ENCODE results near the gene CCDC138.

The CCDC138 gene

DNA sequence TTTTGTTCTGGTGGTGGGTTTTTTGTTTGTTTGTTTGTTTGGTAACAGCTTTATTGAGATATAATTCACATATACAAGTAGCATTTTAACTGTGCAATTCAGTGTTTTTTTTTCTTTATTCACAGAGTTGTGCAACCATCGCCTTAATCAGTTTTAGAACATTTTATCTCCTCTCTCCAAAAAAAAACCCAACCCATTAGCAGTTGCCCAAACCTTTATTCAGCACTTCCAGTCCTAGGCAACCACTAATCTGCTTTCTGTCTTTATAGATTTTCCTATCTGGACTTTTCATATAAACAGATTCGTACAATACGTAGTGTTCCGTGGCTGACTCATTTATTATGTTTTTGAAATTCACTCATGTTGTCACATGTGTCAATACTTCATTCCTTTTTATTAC is 38.7 kb downstream of the CCDC138 start:
- H3K4me3 ChIP-seq (ENCODE audit: low read depth, low read length), result no peak overlapping the region

DNA sequence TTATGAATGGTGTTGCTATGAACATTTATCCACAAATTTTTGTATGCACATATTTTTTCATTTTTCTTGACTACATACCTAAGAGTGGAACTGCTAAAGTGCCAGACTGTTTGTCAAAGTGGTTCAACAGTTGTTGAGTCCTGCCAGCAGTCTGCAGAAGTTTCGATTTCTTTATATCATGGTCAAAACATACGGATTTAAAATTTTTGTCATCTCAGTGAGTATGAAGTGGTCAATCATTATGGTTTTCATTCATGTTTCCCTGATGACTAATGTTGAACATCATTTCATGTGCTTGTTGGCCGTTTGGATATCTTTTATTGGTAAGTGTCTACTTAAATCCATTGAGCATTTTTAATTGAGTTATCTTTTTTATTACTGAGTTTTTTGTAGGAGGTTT is 39.2 kb downstream of the CCDC138 start:
- H3K4me3 ChIP-seq (ENCODE audit: low read depth, low read length), result no peak overlapping the region

DNA sequence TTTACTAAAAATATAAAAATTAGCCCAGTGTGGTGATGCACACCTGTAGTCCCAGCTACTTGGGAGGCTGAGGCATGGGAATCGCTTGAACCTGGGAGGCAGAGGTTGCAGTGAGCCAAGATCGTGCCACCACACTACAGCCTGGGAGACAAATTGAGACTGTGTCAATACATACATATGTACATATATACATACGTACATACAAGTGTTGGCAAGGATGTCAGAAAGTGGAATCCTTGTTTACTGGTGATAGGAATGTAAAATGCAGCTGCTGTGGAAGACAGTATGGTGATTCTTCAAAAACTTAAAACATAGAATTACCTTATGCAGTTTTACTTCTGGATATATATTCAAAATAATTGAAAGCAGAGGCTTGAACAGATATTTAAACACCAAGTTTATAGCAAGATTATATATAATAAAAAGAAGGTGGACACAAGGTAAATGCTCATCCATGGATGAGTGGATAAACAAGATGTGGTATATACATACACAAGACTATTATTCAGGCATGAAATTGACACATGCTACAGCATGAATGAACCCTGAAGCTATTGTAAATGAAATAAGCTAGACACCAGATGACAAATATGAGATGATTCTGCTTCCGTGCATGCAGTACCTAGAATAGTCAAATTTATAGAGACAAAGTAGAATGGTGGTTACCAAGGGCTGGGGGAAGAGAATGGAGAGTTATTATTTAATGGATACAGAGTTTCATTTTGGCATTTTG is 43.2 kb downstream of the CCDC138 start:
- H3K4me3 ChIP-seq (ENCODE audit: low read depth, low read length), result no peak overlapping the region

DNA sequence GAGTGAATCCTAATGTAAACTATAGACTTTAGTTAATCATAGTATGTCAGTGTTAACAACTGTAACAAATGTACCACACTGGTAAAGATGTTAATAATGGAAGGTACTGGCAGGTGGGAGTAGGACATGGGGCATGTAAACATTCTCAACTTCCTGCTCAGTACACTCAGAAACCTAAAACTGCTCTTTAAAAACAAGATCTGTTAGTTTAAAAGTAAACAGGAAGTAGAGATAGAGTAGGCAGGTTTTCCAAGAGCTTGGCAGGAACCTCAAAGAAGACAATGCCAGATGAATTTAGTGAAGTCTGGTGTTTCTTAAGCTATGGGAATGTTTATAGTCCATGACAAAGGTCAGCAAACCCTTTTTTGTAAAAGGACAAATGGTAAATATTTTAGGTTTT is 46.6 kb downstream of the CCDC138 start:
- no peak overlapping the region for H3K4me3 ChIP-seq (ENCODE audit: low read depth, low read length)

DNA sequence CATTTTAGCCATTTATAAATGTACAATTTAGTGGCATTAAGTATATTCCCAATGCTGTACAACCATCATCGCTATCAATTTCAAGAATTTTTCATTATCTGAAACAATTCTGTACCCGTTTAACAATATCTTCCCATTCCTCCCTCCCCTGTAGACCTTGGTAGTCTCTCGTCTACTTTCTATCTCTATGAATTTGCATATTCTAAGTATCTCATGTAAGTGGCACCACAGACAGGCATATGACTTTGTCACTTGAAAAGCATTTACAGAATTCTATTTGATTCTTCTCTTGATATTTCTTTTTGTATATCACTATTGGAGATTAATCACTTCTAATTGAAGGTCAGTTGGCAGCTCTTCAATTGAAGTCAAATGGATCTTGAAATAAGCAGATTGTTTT is 48.0 kb downstream of the CCDC138 start:
- H3K4me3 ChIP-seq (ENCODE audit: low read depth, low read length), result no peak overlapping the region

DNA sequence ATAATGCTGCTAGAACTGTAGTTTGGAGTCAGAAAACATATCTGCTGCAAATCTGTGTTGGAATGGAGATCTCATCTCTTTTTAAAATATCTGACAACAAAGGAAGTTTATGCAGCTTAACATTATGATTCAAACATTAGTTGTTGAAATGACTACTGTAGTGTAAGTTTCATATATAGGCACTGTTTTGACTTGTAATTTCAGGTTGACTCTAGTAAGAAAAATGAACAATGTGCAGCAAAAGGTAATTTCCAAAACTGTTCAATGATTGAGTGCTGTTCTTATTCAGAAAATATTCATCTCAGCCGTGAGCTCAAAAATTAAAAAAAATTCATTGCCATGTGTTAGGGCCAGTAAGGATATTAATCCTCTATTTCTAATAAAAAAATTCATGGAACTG is 48.5 kb downstream of the CCDC138 start:
- no peak overlapping the region for H3K4me3 ChIP-seq (ENCODE audit: low read depth, low read length)

DNA sequence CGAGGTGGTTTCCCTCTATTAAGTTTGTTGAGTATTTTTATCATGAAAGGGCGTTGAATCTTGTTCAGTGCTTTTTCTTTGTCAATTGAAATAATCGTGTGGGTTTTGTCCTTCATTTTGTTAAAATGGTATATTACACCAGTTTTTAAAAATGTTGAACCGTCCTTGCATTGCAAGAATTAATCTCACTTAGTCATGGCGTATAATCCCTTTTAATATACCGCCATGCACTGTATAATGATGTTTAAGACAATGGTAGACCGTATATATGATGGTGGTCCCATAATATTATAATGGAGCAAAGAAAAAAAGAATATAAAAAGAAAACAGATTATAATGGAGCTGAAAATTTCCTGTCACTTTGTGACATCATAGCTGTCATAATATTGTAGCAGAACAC is 50.6 kb downstream of the CCDC138 start:
- no peak overlapping the region for H3K4me3 ChIP-seq (ENCODE audit: low read depth, low read length)

DNA sequence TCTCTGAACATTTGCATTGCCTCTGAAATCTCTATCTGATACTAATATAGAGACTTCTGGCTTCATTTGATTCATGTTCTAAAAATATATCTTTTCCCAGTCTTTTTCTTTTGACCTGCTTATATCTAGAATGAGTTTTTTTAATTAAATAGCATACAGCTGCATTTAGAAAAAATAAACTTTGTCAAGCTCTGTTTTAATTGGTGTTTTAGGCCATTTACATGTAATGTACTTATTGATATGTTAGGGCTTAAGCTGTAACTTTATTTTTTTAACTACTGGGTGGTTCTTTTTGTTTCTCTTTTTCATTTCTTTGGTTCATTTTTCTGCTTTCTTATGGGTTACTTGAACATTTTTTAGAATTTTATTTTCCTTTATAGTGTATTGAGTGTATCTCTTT is 54.9 kb downstream of the CCDC138 start:
- H3K4me3 ChIP-seq (ENCODE audit: low read depth, low read length), result no peak overlapping the region

DNA sequence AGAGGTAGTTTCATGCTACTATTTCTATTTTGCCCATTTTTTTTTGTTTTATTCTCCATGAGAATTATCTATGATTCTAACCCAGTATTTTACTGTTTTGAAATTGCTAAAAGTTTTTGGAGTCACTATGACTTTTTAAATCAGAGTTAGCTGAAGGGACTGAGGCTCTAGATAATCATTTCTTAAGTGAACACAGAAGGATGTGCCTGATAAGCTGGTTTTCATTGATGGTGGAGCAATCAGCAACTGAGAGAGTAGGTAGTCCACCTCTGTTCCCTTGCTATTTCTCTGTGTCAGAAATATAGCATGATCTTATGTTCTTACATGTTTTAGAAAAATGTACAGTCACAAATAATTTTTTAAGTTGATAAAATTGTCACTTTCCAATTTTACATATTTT is 59.4 kb downstream of the CCDC138 start:
- no peak overlapping the region for H3K4me3 ChIP-seq (ENCODE audit: low read depth, low read length)

DNA sequence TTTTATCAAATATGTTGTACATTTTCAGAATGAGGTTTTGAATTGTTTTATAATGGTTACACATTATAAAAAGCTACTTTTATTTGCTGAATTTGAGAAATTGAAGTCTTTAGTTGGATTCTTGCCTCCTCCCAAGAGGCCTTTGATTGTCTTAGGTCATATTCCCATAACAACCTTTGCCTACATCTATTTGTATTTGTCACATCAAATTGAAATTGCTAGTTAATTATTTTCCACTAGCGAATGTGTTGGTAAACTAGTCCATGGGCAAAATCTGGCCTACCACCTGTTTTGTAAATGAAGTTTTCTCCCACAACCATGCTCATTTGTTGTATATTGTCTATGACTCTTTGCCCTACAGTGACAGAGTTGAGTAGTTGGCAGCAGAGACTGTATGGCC is 60.4 kb downstream of the CCDC138 start:
- H3K4me3 ChIP-seq (ENCODE audit: low read depth, low read length), result no peak overlapping the region

DNA sequence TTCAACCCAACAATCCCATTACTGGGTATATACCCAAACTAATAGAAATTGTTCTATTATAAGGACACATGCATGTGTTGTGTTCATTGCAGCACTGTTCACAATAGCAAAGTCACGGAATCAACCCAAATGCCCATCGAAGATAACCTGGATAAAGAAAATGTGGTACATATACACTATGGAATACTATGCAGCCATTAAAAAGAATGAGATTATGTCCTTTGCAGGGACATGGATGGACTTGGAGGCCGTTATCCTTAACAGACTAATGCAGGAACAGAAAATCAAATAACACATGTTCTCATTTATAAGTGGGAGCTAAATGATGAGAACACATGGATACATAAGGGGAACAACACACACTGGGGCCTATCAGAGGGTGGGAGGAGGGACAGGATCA is 65.8 kb downstream of the CCDC138 start:
- H3K4me3 ChIP-seq (ENCODE audit: low read depth, low read length), result no peak overlapping the region

DNA sequence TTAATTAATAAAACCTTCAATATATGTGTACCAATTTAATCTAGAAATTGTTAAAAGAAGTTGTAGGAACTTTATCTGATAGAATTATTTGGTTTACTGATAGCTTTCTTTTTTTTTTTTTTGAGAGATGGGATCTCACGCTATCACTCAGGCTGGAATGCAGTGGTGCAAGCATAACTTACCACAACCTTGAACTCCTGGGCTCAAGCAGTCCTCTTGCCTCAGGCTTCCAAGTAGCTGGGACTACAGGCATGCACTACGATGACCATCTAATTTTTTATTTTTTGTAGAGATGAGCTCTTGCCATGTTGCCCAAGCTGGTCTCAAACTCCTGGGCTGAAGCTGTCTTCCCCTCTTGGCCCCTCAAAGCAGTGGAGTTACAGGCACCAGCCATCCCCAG is 66.8 kb downstream of the CCDC138 start:
- H3K4me3 ChIP-seq (ENCODE audit: low read depth, low read length), result no peak overlapping the region

DNA sequence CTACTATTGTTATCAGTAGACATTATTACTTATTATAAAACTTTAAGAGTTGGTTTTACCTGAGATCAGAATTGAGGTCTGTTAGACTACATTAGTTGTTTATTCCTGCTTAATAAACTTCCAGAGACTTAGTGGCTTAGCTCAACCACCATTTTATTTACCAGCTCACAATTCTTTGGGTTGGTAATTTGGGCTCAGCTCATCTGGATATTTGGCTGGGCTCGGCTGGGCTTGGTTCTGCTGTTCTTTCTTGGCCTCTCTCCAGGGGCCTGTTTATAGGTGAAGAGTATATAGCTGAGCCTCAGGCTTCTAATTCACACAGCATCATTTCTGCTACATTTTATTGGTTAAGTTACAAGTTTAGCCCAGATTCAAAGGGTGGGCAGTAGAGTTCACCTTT is 67.9 kb downstream of the CCDC138 start:
- H3K4me3 ChIP-seq (ENCODE audit: low read depth, low read length), result no peak overlapping the region

DNA sequence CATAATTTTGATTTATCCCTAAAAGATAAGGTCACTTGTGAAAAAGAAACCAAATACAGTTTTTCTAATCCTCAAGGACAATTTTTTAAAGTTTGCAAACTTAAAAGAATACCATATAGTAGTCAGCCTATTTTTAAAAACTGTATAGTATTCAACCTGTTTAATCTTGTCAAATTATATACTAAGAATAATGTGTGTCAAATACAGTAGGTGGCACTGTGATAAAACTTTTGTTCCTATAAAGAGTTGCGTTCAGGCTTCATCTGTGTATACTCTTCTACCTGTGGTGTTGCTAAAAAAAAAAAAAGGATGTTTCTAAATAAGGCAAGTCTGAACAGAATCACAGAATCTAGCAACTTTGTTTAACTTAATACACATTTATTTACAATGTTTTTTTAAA is 68.6 kb downstream of the CCDC138 start:
- H3K4me3 ChIP-seq (ENCODE audit: low read depth, low read length), result no peak overlapping the region

DNA sequence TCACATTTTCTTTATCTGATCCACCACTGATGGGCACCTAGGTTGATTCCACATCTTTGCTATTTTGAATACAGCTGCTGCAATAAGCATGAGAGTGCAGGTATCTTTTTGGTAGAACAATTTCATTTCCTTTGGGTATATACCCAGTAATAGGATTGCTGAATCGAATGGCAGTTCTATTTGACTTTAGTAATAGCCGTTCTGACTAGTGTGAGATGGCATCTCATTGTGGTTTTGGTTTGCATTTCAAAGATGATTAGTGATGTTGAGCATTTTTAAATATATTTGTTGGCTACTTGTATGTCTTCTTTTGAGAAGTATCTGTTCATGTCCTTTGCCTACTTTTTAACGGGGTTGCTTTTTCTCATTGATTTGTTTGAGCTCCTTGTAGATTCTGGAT is 72.3 kb downstream of the CCDC138 start:
- no peak overlapping the region for H3K4me3 ChIP-seq (ENCODE audit: low read depth, low read length)

DNA sequence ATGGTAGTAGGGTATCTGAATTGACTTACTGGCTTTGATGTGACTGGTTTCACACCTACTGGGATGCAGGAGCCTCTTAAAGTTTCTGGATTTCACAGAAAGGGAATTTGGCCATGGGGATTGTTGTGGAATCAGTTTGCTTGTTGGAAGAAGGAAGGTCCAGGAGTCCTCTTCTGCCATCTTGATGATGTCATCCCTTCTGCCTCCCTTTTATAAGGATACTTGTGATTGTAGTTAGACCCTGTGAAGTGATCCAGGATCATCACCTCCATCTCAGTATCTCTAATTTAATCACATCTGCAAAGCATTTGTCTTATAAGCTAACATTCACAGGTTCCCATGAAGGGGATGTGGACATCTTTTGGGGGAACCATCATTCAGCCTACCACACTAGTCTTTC is 79.5 kb downstream of the CCDC138 start:
- no peak overlapping the region for H3K4me3 ChIP-seq (ENCODE audit: low read depth, low read length)

DNA sequence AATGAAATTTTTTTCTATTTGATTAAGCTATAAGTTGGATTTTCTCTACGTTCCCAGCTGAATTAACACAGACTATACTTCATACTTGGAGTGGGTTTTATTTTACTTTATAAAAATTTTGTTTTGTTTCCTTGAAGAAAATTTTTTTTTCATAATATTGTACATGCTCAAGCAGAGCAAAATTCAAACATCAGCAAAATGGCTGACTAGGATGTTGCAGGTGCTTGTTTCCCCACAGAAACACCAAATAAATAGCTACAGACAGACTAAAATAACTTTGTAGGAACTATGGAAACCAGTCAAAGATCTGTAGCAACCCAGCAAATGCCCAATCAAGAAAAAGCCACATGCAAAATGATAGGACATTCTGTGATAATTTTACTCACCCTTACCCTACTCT is 82.3 kb downstream of the CCDC138 start:
- no peak overlapping the region for H3K4me3 ChIP-seq (ENCODE audit: low read depth, low read length)

DNA sequence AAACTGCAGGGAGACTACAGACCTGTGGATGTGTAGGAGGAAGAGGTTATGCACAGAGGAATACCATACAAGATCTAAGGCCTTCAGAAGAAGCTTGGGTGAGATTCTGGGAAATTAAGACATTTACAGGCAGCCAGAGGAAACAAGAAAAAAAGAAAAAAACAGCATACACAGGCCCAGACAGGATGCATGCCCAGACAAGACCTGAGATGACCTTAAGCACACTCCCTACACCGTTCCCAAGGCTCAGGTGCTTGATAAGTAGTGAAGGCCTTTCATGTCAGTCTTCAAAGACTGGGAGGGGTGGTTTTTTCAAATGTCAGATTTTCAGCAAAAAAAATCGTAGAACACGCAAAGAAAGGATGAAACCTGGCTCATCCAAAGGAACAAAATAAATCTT is 83.0 kb downstream of the CCDC138 start:
- H3K4me3 ChIP-seq (ENCODE audit: low read depth, low read length), result no peak overlapping the region

DNA sequence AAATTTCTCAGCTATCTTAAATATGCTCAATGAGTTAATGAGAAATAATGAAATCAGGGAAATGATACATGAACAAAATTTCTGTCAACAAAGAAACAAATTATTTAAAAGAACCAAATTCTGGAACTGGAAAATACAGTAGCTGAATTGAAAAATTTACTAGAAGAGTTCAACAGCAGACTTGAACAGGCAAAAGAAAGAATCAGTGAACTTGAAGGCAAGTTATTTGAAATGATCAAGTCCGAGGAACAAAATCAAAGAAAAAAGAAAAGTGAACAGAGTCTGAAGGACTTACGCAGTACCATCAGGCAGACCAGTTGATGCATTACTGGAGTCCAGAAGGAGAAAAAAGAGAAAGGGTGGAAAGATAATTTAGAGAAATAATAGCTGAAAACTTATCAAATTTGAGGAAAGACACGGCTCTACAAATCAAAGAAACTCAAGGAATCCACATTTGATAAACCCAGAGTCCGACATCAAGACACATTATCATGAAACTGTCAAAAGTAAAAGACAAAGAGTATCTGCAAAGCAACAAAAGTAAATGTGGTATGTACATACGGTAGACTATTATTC is 83.6 kb downstream of the CCDC138 start:
- no peak overlapping the region for H3K4me3 ChIP-seq (ENCODE audit: low read depth, low read length)

DNA sequence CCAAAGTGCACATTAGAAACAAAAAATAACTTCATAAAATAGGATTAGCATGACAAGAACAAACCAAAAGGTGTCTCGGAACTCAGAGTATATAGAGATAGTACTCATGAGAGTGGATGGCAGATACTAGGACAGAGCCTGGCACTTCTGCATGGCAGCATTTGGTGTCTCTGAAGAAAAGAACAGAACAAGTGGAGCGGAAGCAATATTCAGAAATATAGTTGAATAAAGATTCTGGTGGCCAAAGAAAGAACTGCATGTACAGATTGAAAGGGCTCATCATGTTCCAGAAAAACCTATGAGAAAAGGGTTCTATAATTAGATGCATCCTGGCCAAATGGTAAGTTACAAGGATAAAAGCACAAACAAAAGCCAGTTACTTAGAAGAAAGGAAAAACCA is 90.9 kb downstream of the CCDC138 start:
- no peak overlapping the region for H3K4me3 ChIP-seq (ENCODE audit: low read depth, low read length)

DNA sequence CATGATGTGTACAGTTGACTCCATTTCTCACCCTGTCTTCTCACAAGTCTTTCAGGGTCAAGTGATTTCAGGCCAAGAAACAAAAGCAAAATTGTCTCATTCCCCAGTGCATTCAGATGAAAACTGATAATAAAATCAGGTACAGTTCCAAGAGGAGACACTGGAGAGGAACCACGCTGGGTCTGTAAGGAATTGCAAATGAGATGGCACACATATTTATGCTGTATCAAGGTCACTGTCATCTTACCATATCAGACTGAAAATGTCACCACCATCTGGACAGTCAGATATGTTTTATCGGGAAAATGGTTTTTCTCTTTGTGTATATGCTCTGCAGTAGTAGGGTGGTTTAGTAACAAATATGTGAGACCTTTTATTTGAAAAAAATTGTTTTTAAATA is 91.7 kb downstream of the CCDC138 start:
- H3K4me3 ChIP-seq (ENCODE audit: low read depth, low read length), result no peak overlapping the region

DNA sequence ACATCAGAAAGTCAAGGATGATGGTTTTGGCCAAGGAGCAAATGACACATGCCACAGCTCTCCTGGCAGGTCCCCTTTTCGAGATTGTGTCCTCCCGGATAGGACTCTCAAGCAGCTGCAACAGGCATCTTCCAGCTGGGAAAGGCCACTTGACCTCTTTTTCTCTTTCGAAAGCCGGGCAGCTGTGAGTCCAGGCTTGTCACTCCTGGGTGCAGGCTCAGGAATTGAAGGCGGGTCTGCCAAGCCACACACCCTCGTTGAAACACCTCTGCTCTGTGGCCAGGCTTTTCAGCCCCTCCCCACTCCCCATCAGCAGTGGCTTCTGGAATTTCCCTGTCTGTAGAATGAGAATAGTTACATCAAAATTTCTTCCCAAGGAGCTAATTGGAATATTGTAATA is 98.0 kb downstream of the CCDC138 start:
- no peak overlapping the region for H3K4me3 ChIP-seq (ENCODE audit: low read depth, low read length)

DNA sequence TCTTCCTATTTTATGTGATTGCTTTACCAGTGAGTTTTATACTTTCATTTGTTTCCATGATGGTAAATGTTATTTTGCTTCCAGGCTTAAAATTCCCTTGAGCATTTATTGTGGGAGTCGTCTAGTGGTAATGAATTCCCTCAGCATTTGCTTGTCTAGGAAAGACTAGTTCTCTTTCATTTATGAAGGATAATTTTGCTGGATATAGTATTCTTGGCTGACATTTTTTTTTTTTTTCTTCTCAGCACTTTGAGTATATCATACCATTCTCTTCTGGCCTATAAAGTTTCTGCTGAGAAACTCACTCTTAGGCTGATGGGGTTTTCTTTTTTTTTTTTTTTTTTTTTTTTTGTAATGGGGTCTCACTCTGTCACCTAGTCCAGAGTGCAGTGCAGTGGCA is 103.3 kb downstream of the CCDC138 start:
- H3K4me3 ChIP-seq (ENCODE audit: low read depth, low read length), result no peak overlapping the region
